NCI-H1105 treated with DMSO at 0.1 percent for 48 hours (cell line): Measurements from ENCODE around the gene METTL24.
A peak's percentile ranks its signal among the peaks of the same experiment; 100 is the strongest.

ENCODE experiments used
- DNase-seq: peaks from one replicate; lab custom pipeline; 2025; lab: John Stamatoyannopoulos, UW

The METTL24 gene

GRCh38 chr6:110357664-110358552 is at the start of gene METTL24:
TSS of gene METTL24 (minus strand) at chr6:110358349. CDS start at chr6:110358272, 77 bp downstream.
- no peak for DNase-seq

- no peak for DNase-seq
These were observed 46.5 kb upstream of the METTL24 start for GRCh38 chr6:110404607-110405006.

- DNase-seq: no peak
These were observed 43.5 kb upstream of the METTL24 start for GRCh38 chr6:110401585-110402176.

- DNase-seq: no peak
These were observed 42.1 kb upstream of the METTL24 start for GRCh38 chr6:110400208-110400607.

- DNase-seq: no peak
These were observed 41.3 kb upstream of the METTL24 start for GRCh38 chr6:110399219-110400071.

GRCh38 chr6:110398778-110399177 is 40.6 kb upstream of the METTL24 start:
- DNase-seq: no peak

GRCh38 chr6:110395221-110395620 is 37.1 kb upstream of the METTL24 start:
- no peak for DNase-seq

GRCh38 chr6:110394409-110394808 is 36.3 kb upstream of the METTL24 start:
- DNase-seq: no peak

GRCh38 chr6:110392727-110393126 is 34.6 kb upstream of the METTL24 start:
- no peak for DNase-seq

GRCh38 chr6:110390404-110390803 is 32.3 kb upstream of the METTL24 start:
- no peak for DNase-seq

GRCh38 chr6:110389689-110390382 is 31.7 kb upstream of the METTL24 start:
- DNase-seq: no peak

- DNase-seq: peak; percentile 17
These were observed 29.8 kb upstream of the METTL24 start for GRCh38 chr6:110387986-110388385.

- no peak for DNase-seq
These were observed 27.3 kb upstream of the METTL24 start for GRCh38 chr6:110385458-110385863.

GRCh38 chr6:110378552-110378951 is 20.4 kb upstream of the METTL24 start:
- no peak for DNase-seq

GRCh38 chr6:110369066-110369465 is 10.9 kb upstream of the METTL24 start:
- DNase-seq: no peak

GRCh38 chr6:110368284-110368683 is 10.1 kb upstream of the METTL24 start:
- no peak for DNase-seq

GRCh38 chr6:110367825-110368224 is 9.7 kb upstream of the METTL24 start:
- no peak for DNase-seq

- DNase-seq: no peak
These were observed 8.8 kb upstream of the METTL24 start for GRCh38 chr6:110366975-110367374.

- DNase-seq: peak; percentile 8
These were observed 8.1 kb upstream of the METTL24 start for GRCh38 chr6:110366256-110366655.

GRCh38 chr6:110364364-110365105 is 6.4 kb upstream of the METTL24 start:
- no peak for DNase-seq

- no peak for DNase-seq
These were observed 5.6 kb upstream of the METTL24 start for GRCh38 chr6:110363748-110364147.
